GM19328 (cell line): ENCODE data around the gene FILIP1L.

Experiments used
- ATAC-seq: cut with Tn5 transposase; IDR thresholded peaks from one replicate; pipeline ENCODE4 v1.9.1; 2021; ENCODE audit warnings: mild to moderate bottlenecking, moderate library complexity; ENCODE audit not compliant: unreplicated experiment

Gene FILIP1L

GRCh38 chr3:99955773-99956562, 158.3 kb downstream of the FILIP1L start:
- no peak for ATAC-seq

DNA sequence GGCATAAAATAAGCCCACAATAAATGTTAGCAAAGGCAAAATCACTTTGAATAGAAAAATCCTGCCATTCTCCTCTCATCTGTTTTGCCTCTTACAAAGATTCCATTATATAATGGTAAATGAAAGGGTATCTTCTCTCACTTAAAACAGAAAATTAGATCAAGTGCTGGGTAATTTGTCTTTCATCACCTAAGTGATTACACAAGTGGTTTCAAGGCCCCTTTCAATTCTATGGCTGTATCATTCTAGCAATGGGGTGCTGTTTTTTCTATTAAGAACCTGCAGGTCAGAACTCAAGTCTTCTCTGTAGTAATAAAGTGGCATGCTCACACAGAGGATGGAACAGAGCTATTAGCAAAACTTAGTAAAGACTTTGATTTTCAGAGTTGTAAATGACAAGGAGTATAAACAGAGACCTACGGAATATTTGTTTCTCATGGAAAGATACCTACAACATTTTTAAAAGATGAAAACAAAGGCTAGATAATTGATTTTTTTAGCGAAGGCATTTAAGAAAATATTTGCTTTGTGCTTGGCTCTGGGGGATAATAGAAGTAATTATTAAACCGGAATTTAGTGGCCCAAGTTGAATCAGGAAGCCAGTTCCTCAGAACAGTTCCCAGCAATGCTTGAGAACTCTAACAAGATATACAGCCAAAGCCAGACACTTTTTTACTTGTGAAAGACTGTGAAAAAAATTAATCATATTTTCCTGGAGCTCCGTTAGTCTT, 159.2 kb downstream of the FILIP1L start:
- ATAC-seq, result no peak

DNA sequence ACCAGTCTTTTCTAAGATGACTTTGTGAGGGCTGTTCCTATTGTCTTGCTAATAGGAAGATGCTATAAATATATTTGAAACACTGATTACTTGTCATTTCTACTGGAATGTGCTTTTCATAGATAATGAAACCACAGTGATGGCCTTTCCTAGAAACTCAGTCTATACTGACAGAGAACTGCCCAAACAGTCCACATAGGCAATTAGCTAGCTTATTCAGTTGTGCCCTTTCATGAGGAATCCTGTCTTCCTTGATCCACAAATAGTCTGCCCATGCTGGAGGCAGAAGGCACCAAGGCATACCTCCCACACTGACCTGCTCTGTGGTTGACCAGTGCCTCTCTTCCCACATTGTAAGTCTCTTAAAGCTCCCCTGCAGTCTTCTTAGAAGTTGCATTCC, 160.7 kb downstream of the FILIP1L start:
- no peak for ATAC-seq

- ATAC-seq, result no peak
These were observed 162.0 kb downstream of the FILIP1L start for GRCh38 chr3:99952306-99952705.

DNA sequence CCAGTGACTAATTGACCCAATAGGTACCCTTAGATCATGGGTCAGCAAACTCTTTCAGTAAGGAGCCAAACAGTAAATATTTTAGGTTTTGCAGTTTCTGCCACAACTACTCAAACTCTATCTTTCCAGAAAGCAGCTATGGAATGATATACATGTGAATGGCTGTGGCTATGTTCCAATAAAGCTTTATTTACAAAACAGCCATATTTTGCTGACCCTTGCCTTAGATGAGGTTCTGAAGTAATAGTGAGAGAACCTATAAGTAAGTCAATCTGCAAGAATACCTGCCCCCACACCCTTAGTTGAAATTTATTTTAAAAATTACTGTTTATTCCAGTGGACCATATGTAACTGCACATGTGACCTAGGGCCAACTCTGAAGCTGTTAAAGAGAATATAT, 162.6 kb downstream of the FILIP1L start:
- no peak for ATAC-seq

GRCh38 chr3:99950921-99951320, 163.4 kb downstream of the FILIP1L start:
- ATAC-seq, result no peak

DNA sequence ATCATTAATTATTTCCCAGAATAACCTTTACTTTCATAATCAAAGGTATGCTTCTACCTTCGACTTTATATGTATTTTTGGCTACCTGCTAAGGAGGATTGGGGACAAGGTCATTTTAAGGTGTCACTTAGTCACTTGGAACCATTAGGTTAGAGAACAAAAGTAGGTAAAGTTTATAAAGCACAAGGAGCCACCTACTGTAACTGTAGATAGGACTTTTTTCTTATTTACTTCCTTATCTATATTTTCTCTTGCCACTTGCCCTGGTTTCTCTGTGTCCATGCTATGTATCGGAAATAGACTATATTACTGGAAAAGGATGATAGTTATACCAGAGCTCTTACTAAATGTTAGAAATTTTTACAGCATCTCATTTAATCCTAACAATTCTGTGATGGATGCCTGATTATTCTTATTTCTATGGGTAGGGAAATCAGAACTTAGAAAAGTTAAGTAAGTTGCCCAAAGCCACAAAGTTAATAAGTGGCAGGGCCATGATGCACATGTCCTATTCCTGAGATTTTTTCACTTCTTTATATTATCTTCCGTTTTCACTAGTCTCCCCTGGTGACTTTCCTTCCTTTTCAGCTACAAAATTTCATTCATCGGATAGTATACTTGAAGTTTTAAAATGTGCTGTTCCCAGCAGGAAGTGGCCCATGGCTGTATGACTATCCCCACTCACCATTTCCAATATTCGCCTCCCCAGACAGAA, 164.2 kb downstream of the FILIP1L start:
- ATAC-seq, result no peak

DNA sequence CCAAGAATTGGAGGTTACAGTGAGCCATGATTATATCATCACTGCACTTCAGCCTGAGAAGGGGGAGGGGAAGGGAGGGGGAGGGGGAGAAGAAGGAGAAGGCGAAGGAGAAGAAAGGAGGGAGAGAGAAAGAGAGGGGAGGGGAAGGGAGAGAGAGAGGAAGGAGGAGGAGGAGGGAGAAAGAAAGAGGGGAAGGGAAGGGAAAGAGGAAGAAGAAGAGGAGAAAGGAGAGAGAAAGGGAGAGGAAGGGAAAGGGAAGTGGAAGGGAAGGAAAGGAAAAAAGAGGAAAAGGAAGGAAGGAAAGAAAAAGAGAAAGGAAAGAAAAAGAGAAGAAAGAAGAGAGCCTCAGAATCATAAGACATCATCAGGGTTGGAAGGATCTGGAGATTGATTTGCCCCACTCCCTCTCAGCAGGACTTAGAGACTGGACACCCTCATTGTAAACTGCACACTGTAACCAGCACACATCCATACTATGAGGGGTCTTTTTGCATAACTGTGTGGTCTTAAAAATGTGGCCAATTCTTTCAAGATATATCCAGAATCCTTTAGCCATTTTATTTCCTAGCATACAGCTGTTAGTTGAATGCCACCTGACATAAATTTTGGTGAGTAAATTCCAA, 165.7 kb downstream of the FILIP1L start:
- no peak for ATAC-seq

- no peak for ATAC-seq
These were observed 166.9 kb downstream of the FILIP1L start for GRCh38 chr3:99947356-99947755.

- no peak for ATAC-seq
These were observed 168.8 kb downstream of the FILIP1L start for GRCh38 chr3:99945328-99945995.

DNA sequence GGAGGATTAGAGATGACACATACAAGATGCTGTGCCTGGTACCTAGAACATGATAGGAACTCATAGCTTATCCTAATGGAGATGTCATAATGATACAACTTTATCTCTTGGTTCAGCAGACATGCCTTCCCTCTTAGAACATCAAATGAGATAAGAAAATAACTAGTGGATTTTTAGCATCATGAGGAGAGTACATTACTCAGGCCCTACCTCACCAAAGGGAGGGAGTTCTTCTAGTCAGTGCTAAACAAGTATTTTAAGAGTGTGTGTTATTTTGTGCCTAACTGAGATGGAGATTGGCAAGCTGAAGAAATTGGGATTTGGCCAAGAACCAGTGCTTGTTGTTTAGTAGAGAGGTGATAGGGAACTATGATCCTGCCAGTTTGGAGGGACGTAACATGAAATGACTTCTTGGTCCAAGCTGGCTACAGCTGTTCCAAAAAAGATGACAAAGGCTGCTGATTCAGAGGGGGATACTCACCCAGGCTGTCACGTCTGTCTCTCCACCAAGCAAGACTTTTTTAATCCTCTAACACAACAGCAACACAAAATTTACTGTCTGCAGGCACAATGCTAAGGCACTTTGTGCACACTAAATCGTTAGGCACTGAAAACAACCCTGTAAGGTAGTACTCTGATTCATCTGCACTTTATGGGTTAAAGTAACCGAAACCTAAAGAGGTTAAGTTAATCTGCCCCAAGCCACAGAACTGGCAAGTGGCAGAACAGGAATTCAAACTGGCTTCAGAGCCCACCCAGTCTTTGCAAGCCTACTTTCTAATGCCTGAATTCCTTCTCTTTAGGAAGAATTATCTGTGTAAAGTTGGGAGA, 170.2 kb downstream of the FILIP1L start:
- no peak for ATAC-seq

DNA sequence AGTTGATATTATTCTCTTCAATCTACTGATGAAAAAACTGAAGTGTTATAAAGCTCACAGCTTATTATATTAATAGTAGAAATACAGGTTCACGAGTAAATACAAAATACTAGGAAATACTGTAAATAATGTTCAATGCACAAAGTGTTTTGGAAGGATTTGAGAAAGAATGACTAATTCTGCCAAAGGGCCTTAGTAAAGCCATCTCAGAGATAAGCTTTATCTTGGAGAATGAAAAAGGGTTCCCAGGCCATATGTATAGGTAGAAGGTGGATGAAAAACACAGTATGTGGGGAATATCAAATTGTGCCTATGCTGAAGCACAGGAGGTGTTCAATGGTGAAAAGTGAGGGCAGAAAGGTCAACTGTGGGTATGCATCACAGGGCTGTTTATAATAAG, 173.1 kb downstream of the FILIP1L start:
- ATAC-seq, result no peak

- ATAC-seq, result no peak
These were observed 174.0 kb downstream of the FILIP1L start for GRCh38 chr3:99940350-99940749.

DNA sequence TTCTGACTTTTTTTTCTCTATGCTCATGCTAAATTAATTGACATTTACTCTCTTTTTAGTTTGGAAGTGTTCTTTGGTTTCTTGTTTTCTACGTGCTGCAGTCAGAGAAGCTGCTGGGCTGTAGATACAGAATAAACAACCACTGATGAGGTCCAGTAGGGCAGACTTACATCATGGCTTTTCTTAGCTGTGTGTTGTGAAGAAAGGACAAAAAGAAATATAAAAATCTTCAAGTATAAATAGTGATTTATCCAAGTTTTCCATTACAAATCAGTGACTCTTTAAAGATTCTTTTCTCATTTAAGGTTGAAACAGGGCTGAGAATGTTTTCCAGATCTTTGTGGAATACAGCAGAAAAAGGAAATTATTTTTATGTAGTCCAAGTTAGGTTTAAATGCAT, 174.4 kb downstream of the FILIP1L start:
- ATAC-seq, result no peak

DNA sequence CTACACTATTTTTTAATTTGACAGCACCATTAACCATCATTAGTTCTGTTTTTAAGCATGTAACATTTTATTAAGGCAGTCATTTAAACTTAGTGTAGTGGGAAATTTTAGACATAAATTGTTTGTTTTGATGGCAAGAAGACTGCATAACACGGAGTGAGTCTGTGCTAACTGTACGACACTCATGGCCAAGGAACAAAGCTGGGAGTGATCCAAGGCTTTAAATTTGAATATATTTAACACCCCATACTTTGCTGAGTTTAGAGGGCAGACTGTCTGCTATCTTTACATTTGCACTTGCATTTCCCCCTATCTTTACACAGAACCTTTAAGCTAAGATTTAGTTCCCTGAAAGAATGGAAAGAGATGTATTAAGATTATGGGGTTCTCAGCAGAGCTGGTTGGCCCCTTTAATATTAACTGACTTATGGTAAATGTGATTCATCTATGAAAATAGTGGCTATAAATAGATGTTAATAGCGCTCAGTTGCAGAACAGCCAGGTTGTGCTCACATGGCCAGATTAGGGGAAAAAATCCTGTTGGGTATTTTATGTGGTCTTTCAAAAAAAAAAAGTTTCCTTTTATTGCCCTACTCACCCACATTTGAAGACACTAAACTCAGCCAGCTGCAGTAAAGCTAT, 175.9 kb downstream of the FILIP1L start:
- ATAC-seq, result no peak

DNA sequence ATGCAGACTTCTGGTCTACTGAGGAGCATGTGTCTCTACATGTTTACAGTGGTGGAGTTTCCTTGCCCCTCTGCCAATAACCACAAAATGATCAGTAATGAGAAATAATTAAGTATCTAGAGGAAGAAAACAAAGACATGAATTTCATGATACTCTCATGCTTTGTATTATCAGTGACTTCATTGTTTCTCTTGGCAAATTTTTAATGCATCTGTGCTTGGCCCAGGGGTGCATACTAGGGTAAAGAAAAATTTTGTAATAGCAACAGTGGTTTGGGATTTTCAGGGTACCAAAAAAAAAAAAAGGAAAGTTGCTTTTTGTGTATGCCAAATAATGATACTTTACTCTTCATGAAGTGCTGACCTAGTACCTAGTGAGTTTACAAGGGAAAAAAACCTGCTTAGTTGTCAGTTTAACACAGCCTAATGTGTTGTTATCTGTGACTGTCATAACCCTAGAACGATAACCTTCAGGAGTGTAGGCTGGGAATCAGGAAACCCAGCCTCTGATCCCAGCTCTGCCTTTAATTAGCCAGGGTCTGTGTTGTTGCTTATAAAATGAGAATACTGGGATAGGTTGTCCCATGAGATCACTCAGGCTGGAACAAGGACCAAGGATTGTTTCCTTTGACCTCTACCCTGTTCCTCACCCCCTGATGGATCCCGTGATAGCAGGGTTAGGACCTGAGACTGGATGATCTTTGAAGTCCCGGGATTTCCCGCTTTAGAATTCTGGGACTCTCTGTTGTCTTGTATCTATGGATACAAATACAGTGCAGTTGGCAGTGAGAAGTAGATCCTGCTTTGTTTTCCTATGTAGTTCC, 179.1 kb downstream of the FILIP1L start:
- no peak for ATAC-seq

DNA sequence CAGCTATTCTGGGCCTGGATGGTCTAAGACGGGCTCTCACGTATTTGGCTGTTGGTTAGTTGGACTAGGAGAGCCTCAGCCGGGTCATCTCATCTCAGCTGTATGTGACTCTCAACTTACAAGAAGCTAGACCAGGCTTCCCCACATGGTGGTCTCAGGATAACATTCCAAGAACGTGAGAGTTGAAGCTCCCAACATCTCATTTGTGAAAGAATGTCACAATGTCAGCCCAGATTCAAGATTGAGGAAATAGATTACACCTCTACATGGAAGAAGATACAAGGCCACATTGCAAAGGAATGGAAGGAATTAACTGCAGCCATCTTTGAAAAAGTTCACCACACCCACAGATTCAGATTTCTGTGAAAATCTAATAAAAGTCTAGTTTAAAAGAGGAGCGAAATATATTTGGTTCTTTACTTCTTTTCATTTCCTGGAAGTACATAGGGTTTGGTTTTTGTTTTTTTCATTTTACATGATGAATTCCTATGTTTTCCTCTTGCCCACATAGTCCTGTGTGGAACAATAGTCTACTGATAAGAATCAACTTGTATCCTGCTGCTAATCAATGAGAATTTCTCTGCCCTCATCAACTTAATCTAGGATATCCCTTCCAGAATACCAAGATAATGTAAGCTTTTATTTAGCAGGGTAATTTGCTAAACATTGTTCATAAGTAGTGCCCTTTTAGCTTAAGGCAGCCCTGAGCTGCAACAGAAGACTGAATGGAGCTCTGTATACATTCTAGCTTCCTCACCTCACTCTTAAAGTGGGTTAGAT, 180.1 kb downstream of the FILIP1L start:
- no peak for ATAC-seq

DNA sequence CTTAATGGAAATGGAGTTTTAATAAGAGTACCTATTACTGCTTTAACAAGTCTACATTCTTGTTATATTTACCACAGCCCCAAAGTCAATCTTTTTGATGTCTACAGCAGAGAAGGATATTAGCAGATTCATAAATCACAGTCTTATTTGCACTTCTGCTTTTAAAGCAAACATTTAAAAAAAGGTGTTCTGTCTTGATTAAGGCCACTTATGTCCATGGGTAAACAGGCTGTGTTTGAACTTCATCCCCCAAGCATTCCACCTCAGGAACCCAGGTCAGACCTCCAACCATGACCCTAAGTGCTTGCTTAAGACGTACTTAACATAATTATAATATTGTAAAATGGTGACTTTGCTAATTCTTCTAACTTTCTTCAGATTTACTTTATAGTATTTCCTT, 183.2 kb downstream of the FILIP1L start:
- ATAC-seq, result no peak
